ENCODE results near the gene CNKSR1. TPM values are rescaled to one million over a fixed set of nuclear protein-coding genes. Genes with fewer than 3 reads are reported as not detected.

Gene CNKSR1
- total RNA-seq, 4 donors from 2014 or later = 17.8 to 43.3 (median 25.9) TPM

GRCh38 chr1:26160527-26161414, 16.5 kb upstream of the CNKSR1 start:
- no peak for DNase-seq
- Histone ChIP-seq H3K27ac (peak overlapping the region in 2 of 4 donors; percentile 39 to 68), H3K4me3 (peak overlapping the region; percentile 31 to 75 (median 54)), H3K4me1 (peaks cover 21 to 60% (median 31%) of the 10 kb centered on the region in 3 donors), H3K36me3 (no peaks in the 10 kb centered on the region), H3K9me3 (no peaks in the 10 kb centered on the region), H3K27me3 (peaks cover 0 to 66% (median 0%) of the 10 kb centered on the region in 4 donors)
- TF ChIP-seq, protein P1, sequence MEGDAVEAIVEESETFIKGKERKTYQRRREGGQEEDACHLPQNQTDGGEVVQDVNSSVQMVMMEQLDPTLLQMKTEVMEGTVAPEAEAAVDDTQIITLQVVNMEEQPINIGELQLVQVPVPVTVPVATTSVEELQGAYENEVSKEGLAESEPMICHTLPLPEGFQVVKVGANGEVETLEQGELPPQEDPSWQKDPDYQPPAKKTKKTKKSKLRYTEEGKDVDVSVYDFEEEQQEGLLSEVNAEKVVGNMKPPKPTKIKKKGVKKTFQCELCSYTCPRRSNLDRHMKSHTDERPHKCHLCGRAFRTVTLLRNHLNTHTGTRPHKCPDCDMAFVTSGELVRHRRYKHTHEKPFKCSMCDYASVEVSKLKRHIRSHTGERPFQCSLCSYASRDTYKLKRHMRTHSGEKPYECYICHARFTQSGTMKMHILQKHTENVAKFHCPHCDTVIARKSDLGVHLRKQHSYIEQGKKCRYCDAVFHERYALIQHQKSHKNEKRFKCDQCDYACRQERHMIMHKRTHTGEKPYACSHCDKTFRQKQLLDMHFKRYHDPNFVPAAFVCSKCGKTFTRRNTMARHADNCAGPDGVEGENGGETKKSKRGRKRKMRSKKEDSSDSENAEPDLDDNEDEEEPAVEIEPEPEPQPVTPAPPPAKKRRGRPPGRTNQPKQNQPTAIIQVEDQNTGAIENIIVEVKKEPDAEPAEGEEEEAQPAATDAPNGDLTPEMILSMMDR (IDR thresholded peaks at IDR 0.05) = no peak
- no peak for TF ChIP-seq POLR2A (IDR thresholded peaks at IDR 0.05)
- 57 to 60% methylated on average over 3 to 7 of the region's 18 CpGs for whole genome bisulfite sequencing, 2 donors
- intact Hi-C loops (cut with DNase I) = loop anchor here (10.0 kb wide), 1 partner anchor 154 kb away; the partner anchor contains the start of gene CD52

DNA sequence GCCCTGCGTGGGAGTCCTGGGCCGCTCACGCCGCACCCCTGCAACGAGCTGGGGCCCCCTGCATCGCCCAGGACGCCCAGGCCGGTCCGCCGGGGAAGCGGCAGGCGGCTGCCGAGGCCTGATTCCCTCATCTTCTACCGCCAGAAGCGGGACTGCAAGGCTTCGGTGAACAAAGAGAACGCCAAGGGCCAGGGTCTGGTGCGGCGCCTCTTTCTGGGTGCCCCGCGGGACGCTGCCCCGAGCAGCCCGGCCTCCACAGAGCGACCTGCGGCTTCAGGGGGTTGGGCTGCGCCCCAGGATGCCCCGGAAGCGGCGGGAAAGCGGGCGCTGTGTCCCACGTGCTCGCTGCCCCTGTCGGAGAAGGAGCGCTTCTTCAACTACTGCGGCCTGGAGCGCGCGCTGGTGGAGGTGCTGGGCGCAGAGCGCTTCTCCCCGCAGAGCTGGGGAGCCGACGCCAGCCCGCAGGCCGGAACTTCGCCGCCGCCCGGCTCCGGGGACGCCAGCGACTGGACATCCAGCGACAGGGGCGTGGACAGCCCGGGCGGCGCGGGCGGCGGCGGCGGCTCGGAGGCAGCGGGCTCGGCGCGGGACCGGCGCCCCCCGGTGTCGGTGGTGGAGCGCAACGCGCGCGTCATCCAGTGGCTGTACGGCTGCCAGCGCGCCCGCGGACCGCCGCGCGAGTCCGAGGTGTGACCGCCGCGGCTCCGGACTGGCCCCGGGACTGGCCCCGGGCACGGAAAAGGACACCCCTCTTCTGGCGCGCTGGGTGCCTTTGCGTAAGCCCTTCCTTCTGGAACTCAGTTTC, 15.7 kb upstream of the CNKSR1 start:
- peak overlapping the region; percentile 19 to 68 (median 50) for H3K27ac ChIP-seq
- peak overlapping the region; percentile 31 to 75 (median 54) for H3K4me3 ChIP-seq
- WGBS, 2 donors = 0% methylated on average over 2 of the region's 98 CpGs; no CpG with 5 or more reads in 1 of the 2 donors
- H3K36me3 ChIP-seq = no peaks in the 10 kb centered on the region
- no peak for DNase-seq
- intact Hi-C loops (cut with DNase I) = loop anchor here (10.0 kb wide), 1 partner anchor 153 kb away; the partner anchor contains the start of gene CD52
- peaks cover 0 to 58% (median 0%) of the 10 kb centered on the region in 4 donors for H3K27me3 ChIP-seq
- TF ChIP-seq, protein P1 (IDR thresholded peaks at IDR 0.05) = peak in 3 of 6 experiments; percentile 8 to 28 (median 20)
- TF ChIP-seq POLR2A (IDR thresholded peaks at IDR 0.05) = no peak
- peaks cover 21 to 59% (median 30%) of the 10 kb centered on the region in 3 donors for H3K4me1 ChIP-seq
- H3K9me3 ChIP-seq = no peaks in the 10 kb centered on the region

DNA sequence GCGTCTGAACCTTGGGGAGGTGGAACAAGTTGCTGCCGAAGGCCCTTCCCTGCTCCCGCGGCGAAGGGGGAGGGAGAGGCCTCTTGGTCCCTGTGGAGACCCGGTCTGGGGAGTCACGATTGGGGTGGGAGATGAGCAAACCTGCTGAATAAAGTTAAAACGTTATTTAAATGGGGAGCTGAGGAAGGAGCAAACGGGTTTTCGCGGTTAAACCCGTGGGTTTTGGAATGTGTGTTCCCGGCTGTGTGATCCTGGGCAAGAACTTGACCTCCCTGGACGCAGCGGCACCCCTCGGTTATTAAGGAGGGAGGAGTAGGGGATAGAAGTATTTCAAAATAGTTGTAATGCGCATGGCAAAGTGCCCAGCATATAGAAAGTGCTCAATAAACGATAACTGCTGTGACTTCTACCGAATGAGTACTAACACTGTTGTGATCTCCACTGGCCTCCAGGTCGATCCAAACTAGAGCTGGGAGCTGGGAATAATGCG, 15.0 kb upstream of the CNKSR1 start:
- no peak for DNase-seq
- Histone ChIP-seq H3K36me3 (no peaks in the 10 kb centered on the region), H3K27me3 (peaks cover 0 to 51% (median 0%) of the 10 kb centered on the region in 4 donors), H3K9me3 (no peaks in the 10 kb centered on the region), H3K4me3 (peak overlapping the region; percentile 31 to 75 (median 54)), H3K27ac (peak overlapping the region in 3 of 4 donors; percentile 43 to 68 (median 58)), H3K4me1 (peaks cover 21 to 52% (median 27%) of the 10 kb centered on the region in 3 donors)
- 34 to 36% methylated on average over 15 to 16 of the region's 21 CpGs for WGBS, 2 donors
- TF ChIP-seq, protein P1 (IDR thresholded peaks at IDR 0.05) = no peak
- no peak for TF ChIP-seq POLR2A (IDR thresholded peaks at IDR 0.05)
- intact Hi-C loops (cut with DNase I) = loop anchor here (10.0 kb wide), 1 partner anchor 153 kb away; the partner anchor contains the start of gene CD52

DNA sequence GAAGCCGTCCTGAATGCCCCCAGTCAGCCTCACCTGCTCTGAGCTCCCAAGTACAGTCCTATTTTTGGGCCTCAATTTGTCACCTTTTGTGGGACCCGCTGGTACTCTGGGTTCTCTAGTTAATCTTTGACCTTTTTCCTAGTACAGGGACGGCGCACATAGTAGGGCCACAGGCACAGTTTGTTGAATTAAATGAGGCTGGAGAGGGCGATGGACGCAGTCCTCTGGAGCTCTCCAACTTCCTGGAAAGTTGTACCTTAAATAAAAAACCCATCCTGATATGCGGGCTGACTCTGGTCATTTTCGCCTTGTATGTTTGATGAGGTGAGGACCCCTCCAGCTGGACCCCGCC, 13.6 kb upstream of the CNKSR1 start:
- intact Hi-C loops (cut with DNase I) = loop anchor here (10.0 kb wide), 1 partner anchor 151 kb away; the partner anchor contains the start of gene CD52
- no peak for DNase-seq
- H3K4me3 ChIP-seq = peak overlapping the region in 3 of 4 donors; percentile 34 to 72 (median 51)
- peaks cover 18 to 44% (median 23%) of the 10 kb centered on the region in 3 donors for H3K4me1 ChIP-seq
- H3K27me3 ChIP-seq = peaks cover 0 to 37% (median 0%) of the 10 kb centered on the region in 4 donors
- 63 to 73% methylated on average over 4 to 8 of the region's 9 CpGs for WGBS, 2 donors
- no peaks in the 10 kb centered on the region for H3K9me3 ChIP-seq
- no peak for TF ChIP-seq POLR2A (IDR thresholded peaks at IDR 0.05)
- TF ChIP-seq, protein P1 (IDR thresholded peaks at IDR 0.05) = no peak
- peak overlapping the region in 1 of 4 donors; percentile 33 for H3K27ac ChIP-seq
- H3K36me3 ChIP-seq = no peaks in the 10 kb centered on the region
